ENCODE data around the gene ITGAV. TPM values are rescaled to one million over a fixed set of nuclear protein-coding genes. Genes with fewer than 3 reads are reported as not detected.
A peak's percentile ranks its signal among the peaks of the same experiment; 100 is the strongest.

Gene ITGAV
- polyA plus RNA-seq (2011; rRNA removed): 106 and 129 TPM in 2 replicates
- polyA minus RNA-seq (2011; rRNA and poly(A)+ RNA removed): 120 and 181 TPM in 2 replicates

DNA sequence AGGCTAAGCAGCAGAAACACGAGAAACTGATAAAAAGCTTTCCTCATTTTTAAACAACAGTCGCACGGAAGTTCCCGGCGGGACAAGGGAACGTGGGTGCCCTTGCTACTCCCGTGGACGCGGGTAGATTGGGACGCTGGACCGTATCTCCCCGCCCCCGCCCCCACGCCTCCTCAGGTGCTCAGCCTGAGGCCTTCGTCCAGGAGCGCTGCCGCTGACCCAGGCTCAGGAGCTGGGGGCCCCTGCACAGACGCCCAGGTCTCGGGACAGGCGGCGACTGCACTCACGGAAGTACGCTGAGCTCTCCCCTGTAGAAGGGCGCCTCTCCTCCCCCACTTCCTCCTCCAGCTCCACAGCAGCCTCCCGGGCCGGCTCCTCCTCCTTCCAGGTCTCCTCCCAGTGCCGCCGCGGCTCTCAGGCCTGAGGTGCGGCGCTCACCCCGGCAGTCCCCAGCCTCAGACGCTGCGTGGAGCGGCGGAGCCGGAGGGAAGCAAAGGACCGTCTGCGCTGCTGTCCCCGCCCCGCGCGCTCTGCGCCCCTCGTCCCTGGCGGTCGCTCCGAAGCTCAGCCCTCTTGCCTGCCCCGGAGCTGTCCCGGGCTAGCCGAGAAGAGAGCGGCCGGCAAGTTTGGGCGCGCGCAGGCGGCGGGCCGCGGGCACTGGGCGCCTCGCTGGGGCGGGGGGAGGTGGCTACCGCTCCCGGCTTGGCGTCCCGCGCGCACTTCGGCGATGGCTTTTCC lies at the start of gene ITGAV:
ITGAV (plus strand) TSS at position 445 of the 738 bp plus-strand sequence; CDS start at position 728, 283 bp downstream.
- Histone ChIP-seq H3K4me3 (ENCODE audit: low read depth, low read length) (peak within 1 kb of the TSS; percentile 90), H3K27ac (ENCODE audit: low read depth, low read length) (peak within 1 kb of the TSS; percentile 86), H3K27me3 (ENCODE audit: control insufficient read depth, insufficient read depth, low read length) (no peaks in the 10 kb centered on the region), H3K9me3 (ENCODE audit: control insufficient read depth, insufficient read depth, low read length) (no peaks in the 10 kb centered on the region; the same call in 1 of the 2 replicates)
- DNase-seq (ENCODE audit: low read depth, low spot score): peak; percentile 62
- POLR2A ChIA-PET: interaction anchor here (0.6 to 1.6 kb wide), 14 partner anchors 9 to 104 kb away, joined by 3 to 11 read pairs (median 3); partner anchors contain the start of gene ZC3H15
- TF ChIP-seq, protein P1, sequence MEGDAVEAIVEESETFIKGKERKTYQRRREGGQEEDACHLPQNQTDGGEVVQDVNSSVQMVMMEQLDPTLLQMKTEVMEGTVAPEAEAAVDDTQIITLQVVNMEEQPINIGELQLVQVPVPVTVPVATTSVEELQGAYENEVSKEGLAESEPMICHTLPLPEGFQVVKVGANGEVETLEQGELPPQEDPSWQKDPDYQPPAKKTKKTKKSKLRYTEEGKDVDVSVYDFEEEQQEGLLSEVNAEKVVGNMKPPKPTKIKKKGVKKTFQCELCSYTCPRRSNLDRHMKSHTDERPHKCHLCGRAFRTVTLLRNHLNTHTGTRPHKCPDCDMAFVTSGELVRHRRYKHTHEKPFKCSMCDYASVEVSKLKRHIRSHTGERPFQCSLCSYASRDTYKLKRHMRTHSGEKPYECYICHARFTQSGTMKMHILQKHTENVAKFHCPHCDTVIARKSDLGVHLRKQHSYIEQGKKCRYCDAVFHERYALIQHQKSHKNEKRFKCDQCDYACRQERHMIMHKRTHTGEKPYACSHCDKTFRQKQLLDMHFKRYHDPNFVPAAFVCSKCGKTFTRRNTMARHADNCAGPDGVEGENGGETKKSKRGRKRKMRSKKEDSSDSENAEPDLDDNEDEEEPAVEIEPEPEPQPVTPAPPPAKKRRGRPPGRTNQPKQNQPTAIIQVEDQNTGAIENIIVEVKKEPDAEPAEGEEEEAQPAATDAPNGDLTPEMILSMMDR (IDR thresholded peaks at IDR 0.05; ENCODE audit: low read depth, low read length): no peak
- CTCF ChIA-PET: interaction anchor here (0.6 to 1.6 kb wide), 3 partner anchors 23 to 85 kb away, joined by 3 to 10 read pairs (median 4); no protein-coding TSS in a partner anchor

DNA sequence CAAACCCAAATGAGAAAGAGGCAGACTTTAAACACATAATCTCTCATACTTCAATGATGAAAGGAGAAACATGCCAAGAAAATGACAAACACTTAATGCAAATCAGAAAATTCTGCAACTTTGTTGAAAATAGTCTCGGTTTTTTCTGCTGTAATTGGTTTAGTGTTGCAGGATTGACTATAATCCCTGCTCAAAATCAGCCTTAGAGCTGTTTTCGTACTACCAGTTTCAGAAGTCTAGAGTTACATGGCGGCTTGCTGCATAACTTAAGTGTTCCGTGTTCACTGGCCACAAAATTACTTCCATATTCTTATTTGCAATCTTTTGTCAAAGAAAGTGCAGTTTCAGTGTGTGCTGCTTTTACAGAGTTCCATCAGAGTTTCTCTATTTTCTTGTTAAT lies 48.9 kb upstream of the ITGAV start:
- no peak overlapping the region for H3K27ac ChIP-seq (ENCODE audit: low read depth, low read length)
- no peaks in the 10 kb centered on the region for H3K27me3 ChIP-seq (ENCODE audit: control insufficient read depth, insufficient read depth, low read length)
- DNase-seq (ENCODE audit: low read depth, low spot score): no peak
- no peak overlapping the region for H3K4me3 ChIP-seq (ENCODE audit: low read depth, low read length)
- no peaks in the 10 kb centered on the region for H3K9me3 ChIP-seq (ENCODE audit: control insufficient read depth, insufficient read depth, low read length)
- TF ChIP-seq, protein P1 (IDR thresholded peaks at IDR 0.05; ENCODE audit: low read depth, low read length): no peak
- ChIA-PET POLR2A (no interaction called here), CTCF (no interaction called here)

DNA sequence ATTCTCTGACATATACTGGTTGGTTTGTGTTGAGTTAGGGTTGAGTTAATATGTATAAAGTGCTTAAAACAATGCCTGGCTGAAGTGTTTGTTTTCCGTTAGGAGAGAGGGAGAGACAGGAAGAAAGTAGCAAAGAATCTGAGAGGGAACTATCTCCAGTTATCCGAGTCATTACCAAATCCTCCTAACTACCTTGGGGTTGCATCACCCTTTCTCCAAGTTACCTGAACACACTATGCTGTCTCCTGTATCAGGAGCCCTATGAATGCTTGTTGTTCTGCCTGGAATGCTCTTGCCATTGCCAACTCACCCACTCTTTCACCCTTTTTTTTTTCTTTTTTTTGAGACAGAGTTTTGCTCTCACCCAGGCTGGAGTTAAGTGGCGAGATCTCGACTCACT lies 47.9 kb upstream of the ITGAV start:
- H3K27ac ChIP-seq (ENCODE audit: low read depth, low read length): no peak overlapping the region
- H3K4me3 ChIP-seq (ENCODE audit: low read depth, low read length): no peak overlapping the region
- ChIA-PET CTCF (no interaction called here), POLR2A (no interaction called here)
- TF ChIP-seq, protein P1 (IDR thresholded peaks at IDR 0.05; ENCODE audit: low read depth, low read length): no peak
- H3K27me3 ChIP-seq (ENCODE audit: control insufficient read depth, insufficient read depth, low read length): no peaks in the 10 kb centered on the region
- DNase-seq (ENCODE audit: low read depth, low spot score): no peak
- no peaks in the 10 kb centered on the region for H3K9me3 ChIP-seq (ENCODE audit: control insufficient read depth, insufficient read depth, low read length)

DNA sequence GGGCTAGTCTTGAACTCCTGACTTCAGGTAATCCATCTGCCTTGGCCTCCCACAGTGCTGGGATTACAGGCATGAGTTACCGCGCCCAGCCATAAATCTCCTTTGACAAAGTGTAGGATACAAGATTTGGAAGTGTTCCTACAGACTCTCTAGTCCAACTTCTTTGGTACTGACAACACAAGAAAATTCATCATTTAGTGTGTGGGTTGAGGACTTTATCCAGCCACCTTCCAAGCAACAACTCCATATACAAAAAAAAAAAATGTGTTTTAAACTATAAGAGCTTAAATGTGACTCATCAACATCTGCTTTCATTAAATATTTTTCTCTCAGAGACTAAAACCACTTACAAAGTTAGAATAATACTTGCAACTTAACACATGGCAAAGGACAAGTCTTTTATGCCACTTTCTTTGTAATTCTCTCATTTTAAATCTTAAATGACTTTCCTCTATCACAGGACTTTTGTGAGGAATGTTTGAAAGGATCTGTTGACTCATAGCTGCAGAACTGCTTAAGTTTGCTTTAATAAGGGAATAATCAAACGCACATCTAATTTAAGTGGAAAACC lies 46.2 kb upstream of the ITGAV start:
- Histone ChIP-seq H3K27ac (ENCODE audit: low read depth, low read length) (peak overlapping the region; percentile 97), H3K27me3 (ENCODE audit: control insufficient read depth, insufficient read depth, low read length) (no peaks in the 10 kb centered on the region), H3K4me3 (ENCODE audit: low read depth, low read length) (peak overlapping the region; percentile 1; the same call in 1 of the 2 replicates), H3K9me3 (ENCODE audit: control insufficient read depth, insufficient read depth, low read length) (no peaks in the 10 kb centered on the region)
- POLR2A ChIA-PET: interaction anchor here (0.6 to 2.4 kb wide), 6 partner anchors 26 to 304 kb away, joined by 3 to 9 read pairs (median 4); partner anchors contain the start of gene ITGAV
- CTCF ChIA-PET: no interaction called here
- TF ChIP-seq, protein P1 (IDR thresholded peaks at IDR 0.05; ENCODE audit: low read depth, low read length): no peak
- peak; percentile 42 for DNase-seq (ENCODE audit: low read depth, low spot score)

DNA sequence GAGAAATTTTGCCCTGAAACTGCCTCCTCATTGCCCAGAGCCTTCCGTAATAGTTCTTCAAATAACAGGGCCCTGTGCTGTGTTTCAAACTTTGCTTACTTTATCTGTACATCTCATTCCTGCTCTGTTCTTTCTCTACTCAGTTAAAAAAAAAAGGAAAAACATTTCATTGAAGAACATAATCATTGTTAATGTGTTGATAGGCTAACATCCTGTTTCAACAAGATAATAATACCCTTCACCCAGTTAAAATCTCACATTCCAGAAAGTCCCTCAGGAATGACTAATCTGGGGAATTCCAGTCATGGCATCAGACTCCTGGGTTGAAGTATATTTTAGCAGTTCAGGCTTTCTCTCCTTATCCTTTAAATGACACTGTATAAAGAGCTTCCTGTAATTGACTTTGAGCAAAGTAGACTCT lies 45.6 kb upstream of the ITGAV start:
- TF ChIP-seq, protein P1 (IDR thresholded peaks at IDR 0.05; ENCODE audit: low read depth, low read length): no peak
- ChIA-PET CTCF (no interaction called here), POLR2A (interaction anchor here (0.6 to 2.4 kb wide), 6 partner anchors 26 to 303 kb away, joined by 3 to 9 read pairs (median 4); partner anchors contain the start of gene ITGAV)
- Histone ChIP-seq H3K27ac (ENCODE audit: low read depth, low read length) (peak overlapping the region; percentile 97), H3K9me3 (ENCODE audit: control insufficient read depth, insufficient read depth, low read length) (no peaks in the 10 kb centered on the region), H3K4me3 (ENCODE audit: low read depth, low read length) (peak overlapping the region; percentile 1; the same call in 1 of the 2 replicates), H3K27me3 (ENCODE audit: control insufficient read depth, insufficient read depth, low read length) (no peaks in the 10 kb centered on the region)
- DNase-seq (ENCODE audit: low read depth, low spot score): peak; percentile 68
